Measurements from ENCODE around the gene RDH13.

Gene RDH13

DNA sequence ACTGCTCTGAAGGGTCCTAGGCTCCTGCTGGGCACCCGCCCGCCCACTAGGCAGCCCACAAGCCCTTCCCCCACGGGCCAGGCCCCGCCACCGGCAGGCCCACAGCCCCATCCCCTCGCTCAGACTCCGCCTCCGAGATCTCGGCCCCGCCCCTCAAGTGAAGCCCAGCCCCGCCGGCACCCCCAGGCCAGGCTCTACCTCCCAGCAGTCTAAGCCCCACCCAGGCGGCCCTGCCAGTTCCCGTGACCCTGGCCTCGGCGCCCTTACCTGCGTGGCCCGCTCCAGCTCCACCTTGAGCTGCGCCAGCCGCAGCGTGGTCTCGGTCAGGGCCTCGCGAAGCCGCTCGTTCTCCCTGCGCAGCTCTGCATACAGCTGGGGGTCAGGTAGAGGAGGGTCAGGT, 29.0 kb upstream of the RDH13 start:
- no peak for DNase-seq (ENCODE audit: low read depth)

DNA sequence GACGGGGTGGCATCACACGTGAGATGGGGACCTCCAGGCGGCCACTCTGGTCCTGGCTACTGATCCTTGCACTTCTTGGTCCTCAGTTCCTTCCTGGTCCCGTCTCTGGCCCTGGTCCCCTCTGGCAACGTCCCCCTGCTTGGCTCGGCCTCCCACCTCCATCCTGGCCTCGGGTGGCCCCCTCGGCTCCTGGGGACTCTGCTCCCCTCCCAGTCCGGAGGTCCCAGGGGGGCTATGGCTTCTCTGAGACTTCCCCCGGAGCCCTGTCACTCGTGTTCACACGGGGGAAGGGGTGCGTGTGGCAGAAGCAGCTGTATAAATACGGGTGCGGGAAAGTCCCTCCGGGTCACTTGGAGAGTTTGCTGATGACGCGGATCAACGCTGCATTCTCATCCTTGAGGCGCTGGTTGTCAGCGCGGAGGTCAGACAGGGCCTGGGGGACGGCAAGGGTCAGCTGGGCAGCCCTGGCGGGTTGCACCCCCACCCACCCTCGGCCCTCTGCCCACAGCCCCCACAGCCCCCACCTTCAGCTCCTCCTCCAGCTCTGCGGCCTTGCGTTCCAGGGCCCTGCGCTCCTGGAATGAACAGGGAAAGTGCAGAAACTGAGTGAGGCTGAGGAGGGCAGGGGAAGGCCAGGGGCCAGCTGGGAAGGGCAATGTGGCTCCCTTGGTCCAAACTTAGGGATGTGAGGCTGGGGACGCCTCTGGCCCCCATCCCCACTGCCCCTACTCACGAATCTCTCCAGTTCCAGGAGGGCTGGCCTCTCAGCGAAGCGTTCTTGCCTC, 28.4 kb upstream of the RDH13 start:
- DNase-seq (ENCODE audit: low read depth), result no peak

DNA sequence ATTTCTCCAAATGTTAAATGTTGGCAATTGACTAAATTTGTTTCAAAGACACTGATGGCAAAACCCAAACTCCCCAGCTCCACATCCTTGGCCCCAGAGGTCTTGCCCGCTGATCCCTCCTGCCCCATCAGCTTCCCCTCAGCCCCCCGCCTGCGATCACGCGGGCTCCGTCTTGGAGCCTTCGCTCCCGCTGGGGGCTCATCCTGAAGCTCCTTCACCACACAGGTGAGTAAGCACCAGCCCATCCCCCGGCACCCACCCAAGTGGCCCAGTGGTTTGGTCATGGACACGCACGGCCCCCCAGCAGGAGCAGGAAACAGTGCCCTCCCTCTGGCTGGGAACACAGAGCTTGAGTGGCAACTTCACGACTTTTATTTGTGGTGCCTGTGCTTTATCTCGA, 27.6 kb upstream of the RDH13 start:
- no peak for DNase-seq (ENCODE audit: low read depth)

GRCh38 chr19:55089342-55089944, 26.5 kb upstream of the RDH13 start:
- no peak for DNase-seq (ENCODE audit: low read depth)

DNA sequence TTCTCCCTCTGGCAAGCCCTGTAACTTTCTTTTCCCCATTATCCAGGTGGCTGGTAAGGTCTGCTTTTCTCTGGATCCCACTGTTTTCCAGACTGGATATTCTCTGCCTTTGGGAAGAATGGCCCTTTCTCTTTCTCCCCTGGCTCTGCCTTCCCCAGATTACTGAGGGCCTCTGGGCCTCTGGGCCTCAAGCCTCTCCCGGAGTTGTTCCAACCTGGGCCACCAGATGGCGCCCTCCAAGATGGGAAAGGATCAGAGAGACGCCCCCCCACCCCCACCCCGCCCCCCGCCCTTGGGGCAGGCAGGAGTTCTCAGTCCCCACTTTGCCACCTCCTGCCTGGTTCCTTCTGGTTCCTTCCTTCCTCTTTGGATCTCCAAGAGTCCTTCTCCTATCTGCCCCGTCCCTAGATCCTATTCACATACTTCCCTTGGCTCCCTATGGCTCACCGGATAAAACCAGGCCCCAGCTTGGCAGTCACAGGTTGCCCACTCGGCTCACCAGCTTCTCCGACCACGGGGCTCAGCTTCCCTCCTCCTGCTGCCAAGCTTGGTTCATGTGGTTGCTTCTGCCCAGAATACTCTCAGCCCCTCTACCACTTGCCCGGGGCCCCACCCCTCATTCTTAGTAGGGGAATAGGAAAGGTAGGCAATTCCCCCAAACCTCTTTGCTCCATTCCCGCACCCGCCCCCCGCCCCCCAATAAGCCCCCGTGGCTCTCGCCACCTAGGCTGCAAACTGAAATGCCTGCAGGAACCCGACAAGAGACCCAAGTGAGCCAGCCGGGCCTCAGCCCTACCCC, 25.8 kb upstream of the RDH13 start:
- DNase-seq (ENCODE audit: low read depth), result peak; percentile 60

DNA sequence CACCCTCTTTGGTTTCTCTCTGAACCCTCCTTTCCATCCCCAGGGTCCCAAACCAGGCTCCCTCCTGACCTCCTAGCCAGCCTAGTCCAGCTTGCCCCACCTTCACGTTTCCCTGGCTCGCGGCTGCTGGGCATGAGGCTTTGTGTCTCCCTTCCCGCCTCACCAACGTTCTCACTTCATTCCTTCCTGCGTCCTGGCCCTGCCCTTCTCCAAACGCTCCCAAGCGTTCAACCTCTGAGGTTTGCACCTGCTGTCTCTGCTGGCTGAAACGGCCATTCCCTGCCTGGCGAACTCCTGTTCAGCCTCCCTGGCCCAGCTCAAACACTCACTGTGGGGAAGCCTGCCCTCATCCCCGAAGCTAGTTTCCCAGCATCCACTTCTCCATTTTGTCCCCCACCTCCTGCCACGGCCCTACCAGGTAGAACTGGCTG, 25.1 kb upstream of the RDH13 start:
- DNase-seq (ENCODE audit: low read depth), result no peak

DNA sequence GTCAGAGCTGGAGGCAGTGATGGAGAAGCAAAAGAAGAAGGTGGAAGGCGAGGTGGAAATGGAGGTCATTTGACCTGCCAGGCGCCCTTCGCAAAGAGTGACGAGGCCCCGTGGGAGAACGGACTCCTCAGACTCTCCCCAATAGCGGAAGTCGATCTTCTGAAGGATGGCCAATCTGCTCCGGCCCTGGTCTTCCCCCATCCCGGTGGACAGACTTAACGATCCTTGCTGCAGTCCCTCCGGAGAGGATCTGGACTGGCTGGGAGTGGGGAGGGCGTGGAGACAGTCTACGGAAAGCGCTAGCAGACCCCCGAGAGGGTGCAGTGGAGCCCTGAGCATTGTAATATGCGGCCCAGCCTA, 24.6 kb upstream of the RDH13 start:
- no peak for DNase-seq (ENCODE audit: low read depth)

- no peak for DNase-seq (ENCODE audit: low read depth)
Observed at GRCh38 chr19:55086730-55087541, 24.0 kb upstream of the RDH13 start.

- no peak for DNase-seq (ENCODE audit: low read depth)
Observed at GRCh38 chr19:55085923-55086715, 23.2 kb upstream of the RDH13 start.

- DNase-seq (ENCODE audit: low read depth), result no peak
Observed at GRCh38 chr19:55084416-55084815, 21.5 kb upstream of the RDH13 start.

GRCh38 chr19:55083004-55083850, 20.3 kb upstream of the RDH13 start:
- no peak for DNase-seq (ENCODE audit: low read depth)

DNA sequence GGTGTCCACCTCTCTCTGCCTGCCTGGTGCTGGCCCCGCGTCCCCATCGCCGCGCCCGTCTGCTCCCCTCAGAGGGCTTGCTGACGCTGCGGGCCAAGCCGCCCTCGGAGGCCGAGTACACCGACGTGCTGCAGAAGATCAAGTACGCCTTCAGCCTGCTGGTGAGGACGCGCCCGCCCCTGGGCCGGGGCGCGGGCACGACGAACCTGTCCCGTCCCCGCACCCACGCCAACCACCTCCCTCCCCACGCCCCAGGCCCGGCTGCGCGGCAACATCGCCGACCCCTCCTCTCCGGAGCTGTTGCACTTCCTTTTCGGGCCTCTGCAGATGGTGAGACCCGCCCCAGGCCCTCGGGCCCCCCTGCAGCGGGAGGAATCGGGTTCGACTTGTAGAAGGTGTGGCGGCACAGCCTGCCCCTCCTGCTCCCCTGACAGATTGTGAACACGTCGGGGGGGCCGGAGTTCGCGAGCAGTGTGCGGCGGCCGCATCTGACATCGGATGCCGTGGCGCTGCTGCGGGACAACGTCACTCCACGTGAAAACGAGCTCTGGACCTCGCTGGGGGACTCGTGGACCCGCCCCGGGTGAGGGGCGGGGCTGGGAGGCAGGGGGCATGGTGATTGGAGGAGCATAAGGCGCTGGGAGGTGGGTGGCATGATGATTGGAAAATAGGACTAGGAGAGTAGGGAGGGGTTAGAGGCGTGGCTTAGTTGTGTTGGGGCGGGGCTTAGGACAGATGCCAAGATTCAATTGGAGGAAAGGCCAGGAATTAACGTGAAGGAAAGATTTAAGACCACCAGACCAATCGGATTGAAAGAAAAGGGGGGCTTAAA, 19.3 kb upstream of the RDH13 start:
- no peak for DNase-seq (ENCODE audit: low read depth)

- no peak for DNase-seq (ENCODE audit: low read depth)
Observed at GRCh38 chr19:55081770-55082019, 18.7 kb upstream of the RDH13 start.

DNA sequence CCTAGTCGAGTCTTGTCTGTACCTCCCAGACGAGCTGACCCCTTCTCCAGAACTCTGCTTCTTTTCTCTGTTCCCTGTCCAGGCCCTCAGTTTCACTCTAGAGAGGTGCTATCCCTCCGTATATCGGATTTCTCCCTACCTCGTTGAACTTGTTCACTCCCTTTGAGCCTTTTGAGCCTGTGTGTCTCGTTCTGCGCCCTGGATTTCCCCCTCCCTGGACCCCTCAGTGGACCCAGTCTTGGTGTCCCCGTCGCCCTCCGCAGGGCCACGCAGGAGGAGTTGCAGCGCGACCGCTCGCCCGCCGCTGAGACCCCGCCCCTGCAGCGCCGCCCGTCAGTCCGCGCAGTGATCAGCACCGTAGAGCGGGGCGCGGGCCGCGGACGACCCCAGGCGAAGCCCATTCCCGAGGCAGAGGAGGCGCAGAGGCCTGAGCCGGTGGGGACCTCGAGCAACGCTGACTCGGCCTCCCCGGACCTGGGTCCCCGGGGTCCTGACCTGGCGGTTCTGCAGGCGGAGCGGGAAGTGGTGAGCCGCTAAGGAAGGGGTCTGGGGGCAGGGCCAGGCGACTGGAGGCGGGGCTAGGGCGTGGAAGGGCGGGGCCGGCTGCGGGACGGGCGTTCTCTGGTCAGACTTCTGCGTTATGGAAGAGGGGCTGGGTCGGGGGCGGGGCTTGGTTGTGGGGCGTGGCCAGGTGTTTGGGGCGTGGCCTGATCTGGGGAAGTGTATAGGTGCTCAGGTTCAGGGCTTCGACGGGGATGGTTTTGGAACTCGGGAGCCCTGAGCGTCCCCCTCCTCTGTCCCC, 18.2 kb upstream of the RDH13 start:
- peak; percentile 72 for DNase-seq (ENCODE audit: low read depth)

GRCh38 chr19:55080121-55080967, 17.4 kb upstream of the RDH13 start:
- no peak for DNase-seq (ENCODE audit: low read depth)

DNA sequence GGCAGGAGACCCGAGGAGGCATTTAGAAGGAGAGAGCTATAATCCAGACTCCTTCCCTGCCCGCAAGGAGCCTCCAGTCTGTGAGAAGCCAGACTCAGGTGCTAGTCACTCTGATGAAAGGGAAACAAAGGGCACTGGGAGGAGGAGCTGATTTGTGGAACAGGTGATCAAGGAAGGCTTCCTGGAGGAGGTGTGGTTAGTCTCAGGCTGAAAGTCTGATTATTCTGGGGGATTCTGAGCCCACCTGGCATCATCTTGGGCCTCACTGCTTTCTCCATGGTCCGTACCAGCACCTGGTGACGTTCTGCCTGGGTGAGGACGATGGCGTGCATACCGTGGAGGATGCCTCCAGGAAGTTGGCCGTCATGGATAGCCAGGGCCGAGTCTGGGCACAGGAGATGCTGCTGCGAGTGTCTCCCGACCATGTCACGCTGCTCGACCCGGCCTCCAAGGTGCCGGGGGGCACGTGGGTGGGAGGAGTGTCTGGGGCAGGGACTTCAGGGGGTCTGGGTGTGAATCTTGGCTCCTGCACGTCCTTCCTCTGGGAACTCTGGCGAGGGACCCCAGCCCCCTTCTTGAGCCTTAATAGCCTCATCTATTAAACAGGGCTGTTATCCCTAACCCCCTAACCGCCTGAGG, 16.6 kb upstream of the RDH13 start:
- DNase-seq (ENCODE audit: low read depth), result no peak

- DNase-seq (ENCODE audit: low read depth), result no peak
Observed at GRCh38 chr19:55078996-55079395, 16.0 kb upstream of the RDH13 start.

GRCh38 chr19:55077106-55077505, 14.2 kb upstream of the RDH13 start:
- no peak for DNase-seq (ENCODE audit: low read depth)

Measured in stimulated activated CD8-positive, alpha-beta memory T cell treated with anti-CD3 and anti-CD28 coated beads, Interleukin-12 subunit alpha, Interleukin-12 subunit beta, amount 100 ng/mL, for 1 hour (primary cell).